Muscle layer of colon (tissue), 2 donors: ENCODE data around the gene PLEKHG5.

Experiments used
- H3K27ac ChIP-seq: one replicate; pipeline ENCODE4 v1.7.0; 2013; ENCODE audit warnings: low read depth, mild to moderate bottlenecking, low read length, moderate library complexity
- H3K27me3 ChIP-seq, 2 donors: one replicate each; pipeline ENCODE4 v1.7.0; 2013; ENCODE audit warnings: low read length in 2 of 2, mild to moderate bottlenecking in 2 of 2; ENCODE audit not compliant: insufficient read depth in 2 of 2, control insufficient read depth in 1 of 2
- H3K36me3 ChIP-seq: one replicate; pipeline ENCODE4 v1.7.0; 2013; ENCODE audit warnings: mild to moderate bottlenecking, low read length; ENCODE audit not compliant: insufficient read depth
- H3K4me1 ChIP-seq: one replicate; pipeline ENCODE4 v1.7.0; 2013; ENCODE audit warnings: mild to moderate bottlenecking, low read length; ENCODE audit not compliant: insufficient read depth
- H3K4me3 ChIP-seq, 2 donors: one replicate each; pipeline ENCODE4 v1.7.0; 2013; ENCODE audit warnings: low read length in 2 of 2, low read depth in 1 of 2, mild to moderate bottlenecking in 1 of 2, moderate library complexity in 1 of 2
- H3K9ac ChIP-seq: one replicate; pipeline ENCODE4 v1.7.0; 2013; ENCODE audit warnings: low read length
- H3K9me3 ChIP-seq: one replicate; pipeline ENCODE4 v1.7.0; 2013; ENCODE audit warnings: mild to moderate bottlenecking, low read length
- donor health status: abdominal sarcoma.
- donor health status: Adenocarcinoma of cecum.

Gene PLEKHG5

DNA sequence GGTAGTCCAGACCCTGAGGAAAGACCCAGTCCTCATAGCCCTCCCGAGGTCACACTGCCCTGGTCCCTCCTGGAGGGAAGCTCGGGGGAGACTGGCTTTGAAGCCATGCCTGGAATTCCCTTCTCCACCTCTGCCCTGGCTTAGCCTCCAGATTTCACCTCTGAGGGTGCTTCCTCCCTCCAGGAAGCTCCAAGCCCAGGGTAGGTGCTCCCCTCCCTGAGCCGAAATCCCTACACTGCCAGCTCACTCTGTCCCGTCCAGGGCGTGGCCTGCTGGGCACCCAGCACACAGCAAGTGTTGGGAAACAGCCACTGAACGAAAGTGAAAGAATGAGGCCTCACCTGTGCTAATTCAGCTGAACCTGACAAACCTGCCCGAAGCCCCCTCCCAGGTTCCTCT lies 19.5 kb downstream of the PLEKHG5 start:
- Histone ChIP-seq H3K9me3 (no peaks in the 10 kb centered on the region), H3K4me3 (no peak overlapping the region), H3K27ac (no peak overlapping the region), H3K36me3 (no peaks in the 10 kb centered on the region), H3K4me1 (no peaks in the 10 kb centered on the region), H3K27me3 (peaks cover 0 to under 1% of the 10 kb centered on the region in 2 donors), H3K9ac (no peak overlapping the region)

DNA sequence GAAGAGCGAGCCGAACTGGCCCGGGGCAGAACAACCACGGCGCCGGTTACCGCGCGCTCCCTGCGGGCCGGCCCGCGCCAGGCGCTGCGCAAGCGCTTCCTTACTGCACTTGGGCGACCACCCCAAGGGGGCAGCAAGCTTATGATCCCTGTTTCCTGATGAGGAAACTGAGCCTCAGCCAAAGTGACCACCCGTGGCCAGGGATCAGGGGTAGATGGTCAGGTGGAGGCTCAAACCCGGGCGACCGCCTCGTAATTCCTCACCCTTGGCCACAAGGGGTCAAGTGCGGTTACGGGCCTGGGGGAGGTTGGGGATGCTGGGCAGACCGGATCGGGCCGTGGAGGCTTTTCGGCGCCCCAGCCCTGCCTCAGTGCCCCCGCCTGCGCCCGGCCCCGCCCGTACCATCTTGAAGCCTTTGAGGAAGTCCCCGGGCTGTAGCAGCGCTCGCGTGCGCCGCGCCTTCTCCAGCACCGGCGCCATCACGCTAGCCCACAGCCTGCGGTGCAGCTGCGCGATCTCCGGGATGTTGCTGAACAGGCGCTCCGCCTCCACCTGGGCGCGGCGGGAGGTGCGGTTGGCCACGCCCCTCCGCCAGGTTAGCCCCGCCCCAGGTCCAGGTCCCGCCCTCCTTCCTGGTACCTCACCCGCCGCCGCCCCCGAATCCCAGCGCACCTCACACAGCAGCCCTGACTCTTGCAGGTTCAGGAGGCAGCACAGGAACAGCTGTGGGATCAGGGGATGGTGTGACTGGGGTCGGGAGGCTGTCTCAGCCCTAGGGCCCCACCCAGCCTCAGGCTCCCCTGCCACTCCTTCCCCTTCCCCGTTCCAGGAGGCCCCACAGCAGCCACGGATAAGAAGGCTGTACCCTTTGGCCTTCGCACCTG lies 20.1 kb downstream of the PLEKHG5 start:
- Histone ChIP-seq H3K4me3 (no peak overlapping the region), H3K27ac (no peak overlapping the region), H3K9me3 (no peaks in the 10 kb centered on the region)

DNA sequence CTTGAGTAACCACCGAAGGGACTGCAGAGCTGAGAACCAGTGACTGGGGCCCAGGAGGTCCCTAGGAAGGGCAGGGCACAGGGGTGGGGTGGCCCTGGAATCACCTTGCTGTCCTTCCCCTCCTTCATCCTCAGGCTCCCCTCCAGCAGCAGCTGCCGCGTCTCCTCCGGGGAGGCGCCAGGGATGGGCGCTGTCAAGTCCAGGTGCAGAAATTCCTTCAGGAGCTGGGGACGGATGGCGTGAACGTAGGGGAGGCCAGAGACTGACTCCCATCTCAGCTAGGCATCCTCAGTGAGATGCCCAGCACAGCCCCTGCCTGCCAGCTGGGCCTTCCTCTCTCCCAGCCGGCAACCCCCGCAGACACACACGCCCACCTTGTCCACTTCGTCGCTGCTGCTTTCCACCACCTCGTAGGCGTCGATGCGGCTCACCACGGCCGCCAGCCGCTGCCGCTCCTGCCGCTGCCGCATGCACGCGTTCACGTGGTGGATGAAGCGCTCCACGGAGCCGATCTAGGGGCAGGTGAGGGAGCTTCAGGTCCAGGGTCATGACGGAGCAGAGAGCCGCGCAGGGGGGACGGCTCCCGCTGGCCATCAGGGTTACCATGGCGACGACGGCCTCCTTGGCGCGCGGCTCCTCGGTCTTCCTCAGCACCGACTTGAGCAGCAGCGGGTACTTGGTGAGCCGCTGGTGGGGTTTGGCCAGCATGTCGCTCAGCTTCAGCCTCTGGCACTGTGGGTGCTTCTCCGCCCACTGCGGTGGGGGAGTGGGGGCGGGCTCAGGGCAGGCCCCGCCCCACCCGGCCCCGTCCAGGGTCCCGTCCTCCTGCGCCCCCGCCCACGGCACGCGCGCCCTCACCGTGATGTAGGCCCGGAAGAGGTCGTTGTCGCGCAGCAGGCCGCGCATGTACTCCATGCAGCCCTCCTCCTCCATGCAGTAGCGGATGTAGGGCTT lies 21.1 kb downstream of the PLEKHG5 start:
- Histone ChIP-seq H3K9me3 (no peaks in the 10 kb centered on the region), H3K36me3 (no peaks in the 10 kb centered on the region)

More for the DNA sequence above, 20.1 kb downstream of the PLEKHG5 start:
- Histone ChIP-seq H3K27me3 (peaks cover 0 to 5% of the 10 kb centered on the region in 2 donors), H3K36me3 (no peaks in the 10 kb centered on the region), H3K4me1 (no peaks in the 10 kb centered on the region), H3K9ac (no peak overlapping the region)

DNA sequence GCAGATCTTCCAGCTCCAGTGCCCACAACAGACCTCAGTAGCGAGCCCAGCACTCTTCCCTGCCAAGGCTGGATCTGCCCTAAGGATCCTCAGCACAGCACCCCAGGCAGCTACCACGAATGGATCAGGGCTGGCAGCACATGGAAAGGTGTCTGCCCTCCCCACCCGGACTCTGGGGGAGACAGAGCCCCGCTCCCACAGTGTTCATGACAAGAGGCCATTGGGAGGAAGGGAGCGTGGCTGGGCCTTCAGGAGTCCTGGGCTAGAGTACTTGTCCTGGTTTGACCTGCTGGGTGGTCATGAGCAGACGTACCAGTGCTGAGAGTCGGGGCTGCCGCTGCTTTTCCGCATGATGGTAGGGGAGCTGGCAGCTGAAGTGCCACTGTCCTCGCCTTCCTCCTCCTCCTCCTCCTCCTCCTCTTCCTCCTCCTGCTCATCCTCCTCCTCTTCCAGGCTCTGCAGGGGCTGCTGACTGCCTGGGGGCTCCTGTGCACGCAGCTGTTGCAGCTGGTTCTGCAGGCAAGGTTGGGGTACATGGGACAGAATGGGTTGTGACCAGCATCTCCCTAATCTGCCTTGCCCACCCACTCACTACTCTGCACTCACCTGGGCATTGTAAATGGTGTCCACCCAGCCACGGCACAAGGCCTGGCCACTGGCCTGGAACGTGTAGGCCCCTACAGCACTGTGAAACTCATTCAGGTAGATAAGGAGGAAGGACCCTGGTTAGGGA lies 22.6 kb downstream of the PLEKHG5 start:
- Histone ChIP-seq H3K4me1 (no peaks in the 10 kb centered on the region), H3K27me3 (peaks cover 0 to 16% of the 10 kb centered on the region in 2 donors), H3K4me3 (no peak overlapping the region), H3K27ac (no peak overlapping the region), H3K36me3 (no peaks in the 10 kb centered on the region), H3K9ac (no peak overlapping the region), H3K9me3 (no peaks in the 10 kb centered on the region)

More for the DNA sequence above, 21.1 kb downstream of the PLEKHG5 start:
- H3K9ac ChIP-seq = no peak overlapping the region
- peaks cover 0 to 15% of the 10 kb centered on the region in 2 donors for H3K27me3 ChIP-seq
- H3K4me3 ChIP-seq = no peak overlapping the region
- no peak overlapping the region for H3K27ac ChIP-seq
- no peaks in the 10 kb centered on the region for H3K4me1 ChIP-seq

DNA sequence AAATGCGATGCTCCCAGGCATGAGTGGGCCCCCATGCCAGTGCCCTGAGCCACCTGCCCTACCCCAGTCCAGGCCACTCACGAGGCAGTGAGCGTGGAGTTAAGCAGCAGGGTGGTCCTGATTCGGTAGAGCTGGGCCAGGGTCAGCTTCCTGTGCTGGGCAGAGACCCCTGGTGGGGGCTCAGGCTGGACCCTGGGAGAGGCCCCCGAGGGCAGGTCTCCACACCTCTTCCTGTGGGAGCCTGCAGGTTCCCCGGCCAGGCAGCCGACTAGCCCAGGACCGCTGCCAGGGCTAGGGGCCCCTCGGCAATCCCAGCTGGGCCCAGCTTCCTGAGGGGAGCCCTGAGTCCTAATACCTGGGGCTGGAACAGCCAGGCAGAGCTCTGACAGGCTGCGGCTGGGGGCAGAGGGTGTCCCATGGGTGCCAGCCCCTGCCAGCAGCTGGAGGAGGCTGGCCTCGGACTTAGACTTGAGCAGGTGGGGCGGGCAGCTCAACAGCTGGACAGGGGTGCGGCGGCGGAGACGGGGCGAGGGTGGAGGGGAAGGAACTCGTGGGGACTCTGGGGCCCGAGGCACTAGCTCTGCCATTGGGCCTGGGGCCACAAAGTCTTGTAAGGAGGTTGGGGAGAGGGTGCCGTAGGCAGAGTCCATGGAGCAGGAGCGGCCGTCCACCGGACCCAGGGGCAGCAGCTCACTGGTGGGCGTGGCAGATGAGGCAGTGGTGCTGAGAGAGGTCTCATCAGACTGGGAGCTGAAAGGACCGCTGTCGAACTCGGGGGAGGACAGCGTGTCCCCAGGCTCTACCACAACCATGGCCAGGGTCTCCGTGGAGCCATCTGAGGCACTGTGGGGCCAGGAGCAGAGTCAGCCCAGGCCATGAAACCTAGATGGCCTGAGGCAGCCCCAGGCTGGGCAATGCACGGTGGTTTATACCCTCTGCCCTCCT lies 23.5 kb downstream of the PLEKHG5 start:
- H3K36me3 ChIP-seq = no peaks in the 10 kb centered on the region

DNA sequence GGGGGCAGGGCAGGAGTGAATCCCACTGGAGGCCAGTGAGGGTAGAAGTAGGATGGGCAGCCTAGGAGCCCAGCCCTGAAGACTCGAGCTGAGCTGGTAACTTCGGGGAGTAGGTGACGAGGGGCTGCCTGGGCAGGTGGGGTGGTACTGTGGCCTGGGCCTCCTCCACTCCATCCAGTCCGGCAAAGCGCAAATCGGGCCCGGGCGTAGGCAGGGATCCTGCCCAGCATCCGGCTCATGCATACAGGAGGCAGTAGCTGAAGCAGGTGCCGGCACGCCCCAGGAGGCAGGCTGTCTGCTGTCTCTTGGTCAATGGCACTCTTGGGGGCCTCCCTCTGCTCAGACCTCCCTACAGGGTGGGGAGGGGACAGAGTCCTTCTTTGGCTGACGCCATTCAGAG lies 24.2 kb downstream of the PLEKHG5 start:
- Histone ChIP-seq H3K4me3 (no peak overlapping the region), H3K36me3 (no peaks in the 10 kb centered on the region), H3K27ac (no peak overlapping the region), H3K9me3 (no peaks in the 10 kb centered on the region), H3K27me3 (peaks cover 0 to 23% of the 10 kb centered on the region in 2 donors), H3K9ac (no peak overlapping the region), H3K4me1 (no peaks in the 10 kb centered on the region)

More for the DNA sequence above, 23.5 kb downstream of the PLEKHG5 start:
- Histone ChIP-seq H3K27me3 (peaks cover 0 to 16% of the 10 kb centered on the region in 2 donors), H3K9ac (no peak overlapping the region), H3K27ac (no peak overlapping the region), H3K4me3 (no peak overlapping the region), H3K4me1 (no peaks in the 10 kb centered on the region), H3K9me3 (no peaks in the 10 kb centered on the region)

DNA sequence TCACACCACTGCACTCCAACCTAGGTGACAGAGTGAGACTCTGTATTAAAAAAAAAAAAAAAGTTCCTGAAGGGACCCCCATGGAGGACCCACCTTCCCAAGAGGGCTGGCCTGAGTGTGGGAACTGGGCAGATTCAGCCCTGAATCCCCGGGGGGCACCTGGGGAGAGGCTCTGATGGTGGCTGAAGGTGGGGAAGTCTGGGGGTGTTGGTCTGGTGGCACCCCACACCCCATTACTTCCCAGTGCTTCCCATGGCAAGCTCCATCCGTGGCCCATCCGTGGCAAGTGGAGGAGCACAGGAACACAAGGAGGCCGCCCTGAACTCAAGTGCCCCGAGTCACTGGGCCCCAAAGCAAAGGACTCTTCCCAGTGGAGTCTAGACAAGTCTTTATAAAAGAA lies 24.7 kb downstream of the PLEKHG5 start:
- H3K4me3 ChIP-seq = no peak overlapping the region
- H3K9ac ChIP-seq = no peak overlapping the region
- H3K36me3 ChIP-seq = no peaks in the 10 kb centered on the region
- H3K27me3 ChIP-seq = peaks cover 0 to 28% of the 10 kb centered on the region in 2 donors
- H3K27ac ChIP-seq = no peak overlapping the region
- no peaks in the 10 kb centered on the region for H3K4me1 ChIP-seq
- H3K9me3 ChIP-seq = no peaks in the 10 kb centered on the region

DNA sequence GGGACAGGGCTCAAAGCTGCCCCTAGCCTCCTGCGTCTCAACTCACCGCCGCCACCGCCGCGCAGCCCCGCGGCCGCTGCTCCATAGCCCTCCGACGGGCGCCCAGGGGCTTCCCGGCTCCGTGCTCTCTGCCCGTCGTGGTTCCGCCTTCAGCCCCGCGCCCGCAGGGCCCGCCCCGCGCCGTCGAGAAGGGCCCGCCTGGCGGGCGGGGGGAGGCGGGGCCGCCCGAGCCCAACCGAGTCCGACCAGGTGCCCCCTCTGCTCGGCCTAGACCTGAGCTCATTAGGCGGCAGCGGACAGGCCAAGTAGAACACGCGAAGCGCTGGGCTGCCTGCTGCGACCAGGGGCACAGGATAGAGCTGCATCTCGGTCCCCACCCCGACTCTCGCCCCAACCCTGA lies 25.4 kb downstream of the PLEKHG5 start, which contains the start of gene TNFRSF25:
Gene TNFRSF25, minus strand, starts transcription at position 151 of the 400 bp plus-strand sequence. Its CDS starts 66 bp downstream, at position 85.
- H3K9ac ChIP-seq = no peak within 1 kb of the TSS
- H3K36me3 ChIP-seq = no peaks in the 10 kb centered on the region
- H3K9me3 ChIP-seq = no peaks in the 10 kb centered on the region
- H3K27ac ChIP-seq = no peak within 1 kb of the TSS
- no peak within 1 kb of the TSS for H3K4me3 ChIP-seq
- peaks cover 2% of the 10 kb centered on the region for H3K4me1 ChIP-seq
- H3K27me3 ChIP-seq = peaks cover under 1 to 35% of the 10 kb centered on the region in 2 donors

DNA sequence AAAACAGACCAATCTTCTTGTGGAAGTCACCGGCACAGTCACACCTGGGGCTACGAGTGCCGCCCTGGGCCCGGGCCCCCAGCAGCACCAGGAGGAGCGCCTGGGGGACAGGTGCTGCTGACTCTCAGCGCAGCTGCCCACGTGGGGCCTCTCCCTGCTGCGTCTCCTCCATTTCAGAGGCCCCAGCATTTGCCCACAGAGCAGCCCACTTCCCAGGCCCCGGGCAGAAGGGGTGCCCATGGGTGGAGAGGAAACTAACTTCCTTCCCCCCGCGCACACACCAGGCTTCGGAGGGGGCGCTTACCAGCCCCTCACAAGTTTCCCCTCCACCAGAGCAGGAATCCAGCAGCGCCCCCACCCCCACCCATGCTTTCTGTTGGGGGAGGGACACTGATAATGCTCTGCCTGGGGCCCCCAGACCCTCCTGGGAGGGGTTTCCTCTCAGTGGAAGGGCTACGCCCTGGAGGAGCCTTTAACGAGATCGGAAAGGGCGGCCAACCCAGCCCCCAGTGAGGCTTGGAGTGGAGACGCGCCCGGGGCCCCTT lies 25.9 kb downstream of the PLEKHG5 start:
- peaks cover 7% of the 10 kb centered on the region for H3K4me1 ChIP-seq
- H3K4me3 ChIP-seq = no peak overlapping the region
- H3K9me3 ChIP-seq = no peaks in the 10 kb centered on the region
- no peak overlapping the region for H3K27ac ChIP-seq
- peaks cover 6 to 40% of the 10 kb centered on the region in 2 donors for H3K27me3 ChIP-seq
- H3K9ac ChIP-seq = no peak overlapping the region
- no peaks in the 10 kb centered on the region for H3K36me3 ChIP-seq

DNA sequence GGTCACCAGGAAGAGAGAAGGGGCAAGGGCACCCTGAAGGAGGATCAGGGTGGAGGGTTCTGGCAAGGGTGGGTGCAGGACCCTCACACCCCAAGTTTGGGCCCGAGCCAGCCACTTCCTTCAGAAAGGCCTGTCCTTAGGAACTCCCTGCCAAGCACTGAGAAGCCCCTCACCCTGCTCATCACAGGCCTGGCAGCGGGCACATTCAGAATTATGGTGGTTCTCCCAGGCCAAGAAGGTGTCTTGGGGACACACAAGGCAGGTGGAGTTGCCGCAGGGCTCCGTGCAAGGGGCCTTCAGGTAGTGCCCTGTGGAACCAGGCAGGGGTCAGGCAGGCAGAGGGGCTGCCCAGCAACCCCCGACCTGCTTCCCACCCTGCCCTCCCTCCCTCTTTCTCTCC lies 26.6 kb downstream of the PLEKHG5 start:
- no peak overlapping the region for H3K4me3 ChIP-seq
- no peak overlapping the region for H3K9ac ChIP-seq
- H3K9me3 ChIP-seq = no peaks in the 10 kb centered on the region
- H3K27ac ChIP-seq = no peak overlapping the region
- H3K27me3 ChIP-seq = peaks cover 10 to 46% of the 10 kb centered on the region in 2 donors
- no peaks in the 10 kb centered on the region for H3K36me3 ChIP-seq
- peaks cover 7% of the 10 kb centered on the region for H3K4me1 ChIP-seq
